Measurements from ENCODE around the gene DENND1A.
"Not testable (repeated sequence)": the region's sequence is repeated elsewhere in the genome, so short reads cannot be mapped to it uniquely, and the experiment has no call there.

DENND1A gene

GRCh38 chr9:123445981-123446610 is 483.8 kb downstream of the DENND1A start:
- DNase-seq, result no peak

GRCh38 chr9:123445116-123445515 is 484.8 kb downstream of the DENND1A start:
- DNase-seq, result no peak

- no peak for DNase-seq
Measured at GRCh38 chr9:123441769-123442168, 488.2 kb downstream of the DENND1A start.

GRCh38 chr9:123440256-123440655 is 489.7 kb downstream of the DENND1A start:
- no peak for DNase-seq

GRCh38 chr9:123438821-123439220 is 491.1 kb downstream of the DENND1A start:
- DNase-seq, result no peak

- DNase-seq, result no peak
Measured at GRCh38 chr9:123438321-123438720, 491.6 kb downstream of the DENND1A start.

GRCh38 chr9:123437201-123437600 is 492.7 kb downstream of the DENND1A start:
- DNase-seq, result no peak

- no peak for DNase-seq
Measured at GRCh38 chr9:123435471-123435870, 494.5 kb downstream of the DENND1A start.

- DNase-seq, result no peak
Measured at GRCh38 chr9:123434619-123435240, 495.2 kb downstream of the DENND1A start.

GRCh38 chr9:123432331-123433236 is 497.3 kb downstream of the DENND1A start:
- no peak for DNase-seq

- no peak for DNase-seq
Measured at GRCh38 chr9:123431581-123431980, 498.3 kb downstream of the DENND1A start.

- DNase-seq, result not testable (repeated sequence)
Measured at GRCh38 chr9:123428450-123428849, 501.5 kb downstream of the DENND1A start.

GRCh38 chr9:123426406-123426805 is 503.5 kb downstream of the DENND1A start:
- DNase-seq, result no peak

- DNase-seq, result no peak
Measured at GRCh38 chr9:123425836-123426365, 504.0 kb downstream of the DENND1A start.

- no peak for DNase-seq
Measured at GRCh38 chr9:123425261-123425821, 504.6 kb downstream of the DENND1A start.

GRCh38 chr9:123424552-123425225 is 505.2 kb downstream of the DENND1A start:
- no peak for DNase-seq

- DNase-seq, result no peak
Measured at GRCh38 chr9:123424131-123424530, 505.8 kb downstream of the DENND1A start.

GRCh38 chr9:123423311-123423640 is 506.6 kb downstream of the DENND1A start:
- DNase-seq, result no peak

- no peak for DNase-seq
Measured at GRCh38 chr9:123422635-123423310, 507.2 kb downstream of the DENND1A start.

- DNase-seq, result no peak
Measured at GRCh38 chr9:123421801-123422455, 508.0 kb downstream of the DENND1A start.

GRCh38 chr9:123421186-123421585 is 508.7 kb downstream of the DENND1A start:
- no peak for DNase-seq

Measured in bone marrow (tissue), 2 donors.